HepG2 (cell line): ENCODE measurements around the gene MTURN. TPM values are rescaled to one million over a fixed set of nuclear protein-coding genes. Genes with fewer than 3 reads are reported as not detected.

Source experiments
- ATAC-seq: fragments of 200-7000 bp; cut with Tn5 transposase; 3 replicates; pipeline ENCODE4 v1.9.1; 2020; ENCODE audit warnings: mild to moderate bottlenecking, moderate library complexity
- BruUV-seq: library from RNA; stranded (reverse); fragments of 400-500 nt; replicated peaks from 2 replicates; lab custom pipeline; 2021; lab: Mats Ljungman, UMichigan
- CTCF ChIA-PET: fragments of 300-600 bp; formaldehyde crosslinking; extraction: SDS; loops from one replicate; lab custom pipeline; 2021; ENCODE audit warnings: low total read pairs, inconsistent platforms, low intra/inter-chr PET ratio; lab: Yijun Ruan, JAX
- POLR2A ChIA-PET: fragments of 350-600 bp; sonication (Branson Sonifier 250); formaldehyde crosslinking; loops from one replicate; lab custom pipeline; 2020; ENCODE audit warnings: antibody characterized with exemption, inconsistent platforms; lab: Yijun Ruan, JAX
- DNase-seq: peaks from one replicate; pipeline ENCODE4 v3.0.0-alpha.2; 2015; ENCODE audit warnings: low spot score
- FAIRE-seq: peaks from 3 replicates; lab custom pipeline; 2011; peaks lifted over from hg19 to GRCh38; lab: Jason Lieb, UNC
- H2AFZ ChIP-seq: one replicate; pipeline ENCODE4 v1.6.1; 2011; ENCODE audit warnings: low read length, inconsistent platforms
- H3K27ac ChIP-seq: fragments of 300-600 bp; 3 replicates; pipeline ENCODE4 v1.8.0; 2011; ENCODE audit warnings: mixed run types, mild to moderate bottlenecking, mixed read lengths, low read length, inconsistent platforms; ENCODE audit not compliant: insufficient read depth; ENCODE audit errors: extremely low read length
- H3K27me3 ChIP-seq, 2 experiments: fragments of 200-600 bp in 1 of 2; 2 replicates in 1 of 2; 3 replicates in 1 of 2; pipeline versions ENCODE4 v1.6.0 to v1.8.0; 2011; ENCODE audit warnings: low read length in 2 of 2, mild to moderate bottlenecking in 2 of 2, moderate library complexity in 2 of 2, inconsistent platforms in 1 of 2; ENCODE audit not compliant: insufficient read depth in 2 of 2, control insufficient read depth in 1 of 2
- H3K36me3 ChIP-seq, 2 experiments: fragments of 200-600 bp in 1 of 2; replicated peaks in 1 of 2; 2 replicates in 1 of 2; 3 replicates in 1 of 2; pipeline versions ENCODE4 v1.5.1 to v1.8.0; 2011; ENCODE audit warnings: low read length in 2 of 2, inconsistent platforms in 1 of 2; ENCODE audit not compliant: insufficient read depth in 2 of 2, control insufficient read depth in 1 of 2
- H3K4me1 ChIP-seq: 2 replicates; pipeline ENCODE4 v1.5.1; 2012; ENCODE audit warnings: low read length, inconsistent platforms; ENCODE audit not compliant: insufficient read depth
- H3K4me2 ChIP-seq: 2 replicates; pipeline ENCODE4 v1.6.0; 2011; ENCODE audit warnings: low read depth, low read length, inconsistent platforms
- H3K4me3 ChIP-seq, 3 experiments: fragments of 200-600 bp in 1 of 3; sonication (generic), shearing (Covaris generic) in 1 of 3; replicated peaks in 1 of 3; 2 replicates each; pipeline ENCODE4 v1.5.1; 2011 to 2016; ENCODE audit warnings: low read length in 3 of 3, inconsistent platforms in 2 of 3, low read depth in 2 of 3, mild to moderate bottlenecking in 2 of 3, control low read depth in 1 of 3, mixed read lengths in 1 of 3; ENCODE audit not compliant: insufficient read depth in 1 of 3
- H3K79me2 ChIP-seq: one replicate; pipeline ENCODE4 v1.6.1; 2011; ENCODE audit warnings: low read length, inconsistent platforms; ENCODE audit not compliant: insufficient read depth
- H3K9ac ChIP-seq: 2 replicates; pipeline ENCODE4 v1.6.0; 2011; ENCODE audit warnings: mild to moderate bottlenecking, low read depth, low read length, inconsistent platforms; ENCODE audit not compliant: insufficient read depth
- H3K9me3 ChIP-seq: 2 replicates; pipeline ENCODE4 v1.5.1; 2012; ENCODE audit warnings: mild to moderate bottlenecking, low read length
- H4K20me1 ChIP-seq: 2 replicates; pipeline ENCODE4 v1.6.0; 2011; ENCODE audit warnings: inconsistent platforms, mild to moderate bottlenecking, low read length, moderate library complexity; ENCODE audit not compliant: insufficient read depth
- AKAP8 ChIP-seq: sonication (generic); formaldehyde crosslinking; IDR thresholded peaks from 2 replicates; pipeline ENCODE4 v1.5.1; 2020; ENCODE audit warnings: mild to moderate bottlenecking, missing genetic modification reagents
- ATF7-NPFF ChIP-seq: sonication (generic); formaldehyde crosslinking; IDR thresholded peaks from 2 replicates; pipeline ENCODE4 v1.8.1; 2023; ENCODE audit warnings: mild to moderate bottlenecking, low read depth, missing genetic modification reagents, moderate library complexity
- JUND ChIP-seq: sonication (generic); formaldehyde crosslinking; IDR thresholded peaks from 2 replicates; pipeline ENCODE4 v1.8.0; 2022; ENCODE audit warnings: mild to moderate bottlenecking, missing genetic modification reagents
- NFYB ChIP-seq: sonication (generic); formaldehyde crosslinking; IDR thresholded peaks from 2 replicates; pipeline ENCODE4 v1.4.0; 2020; ENCODE audit warnings: missing genetic modification reagents
- SRSF4 ChIP-seq: fragments of 200-400 bp; formaldehyde crosslinking; IDR thresholded peaks from one replicate; pipeline ENCODE4 v1.6.1; 2018; ENCODE audit warnings: mild to moderate bottlenecking, low read depth, low read length, moderate library complexity; ENCODE audit not compliant: poor library complexity, severe bottlenecking
- ZFP36L2 ChIP-seq: sonication (generic); formaldehyde crosslinking; IDR thresholded peaks from 2 replicates; pipeline ENCODE4 v1.4.0; 2020; ENCODE audit warnings: missing genetic modification reagents
- ZFYVE20 ChIP-seq: sonication (generic); formaldehyde crosslinking; IDR thresholded peaks from 2 replicates; pipeline ENCODE4 v1.8.0; 2023; ENCODE audit warnings: low read depth, mild to moderate bottlenecking, moderate library complexity, missing genetic modification reagents, borderline replicate concordance
- ZNF160 ChIP-seq: sonication (generic); formaldehyde crosslinking; IDR thresholded peaks from 2 replicates; pipeline ENCODE4 v1.8.0; 2022; ENCODE audit warnings: mild to moderate bottlenecking, inconsistent platforms, missing genetic modification reagents
- ZNF205 ChIP-seq: IDR thresholded peaks from 2 replicates; pipeline ENCODE4 v1.6.1; 2018; ENCODE audit warnings: missing biosample characterization, missing genetic modification reagents
- ZNF543 ChIP-seq: sonication (generic); formaldehyde crosslinking; IDR thresholded peaks from 2 replicates; pipeline ENCODE4 v1.4.0; 2020; ENCODE audit warnings: mild to moderate bottlenecking, missing genetic modification reagents
- ZNF674 ChIP-seq: sonication (generic); formaldehyde crosslinking; IDR thresholded peaks from 2 replicates; pipeline ENCODE4 v1.5.0; 2020; ENCODE audit warnings: low read depth, mild to moderate bottlenecking, missing genetic modification reagents
- ZNF773 ChIP-seq: sonication (generic); formaldehyde crosslinking; IDR thresholded peaks from 2 replicates; pipeline ENCODE4 v1.4.0; 2020; ENCODE audit warnings: missing genetic modification reagents, borderline replicate concordance
- ZSCAN22 ChIP-seq: sonication (generic); formaldehyde crosslinking; IDR thresholded peaks from 2 replicates; pipeline ENCODE4 v1.4.0; 2020; ENCODE audit warnings: mild to moderate bottlenecking, missing genetic modification reagents
- WGBS: methylation state at CpG from one replicate; pipeline ENCODE4 v1.1.6; 2017; ENCODE audit warnings: low lambda C conversion rate; 5-methylcytosine and 5-hydroxymethylcytosine counted together
- in situ Hi-C: cut with HindIII; loops from 2 replicates; pipeline ENCODE4 v1.10.0; 2017; ENCODE audit warnings: low pct_unique_long_range_greater_than_20kb; ENCODE audit not compliant: extremely low pct_ligation_motif_present
- intact Hi-C: fragments of 100-400 bp; cut with micrococcal nuclease; formaldehyde crosslinking; loops from one replicate; pipeline ENCODE4 v1.10.0; 2022; ENCODE audit not compliant: unreplicated experiment
- polyA plus RNA-seq, 8 experiments: library from polyadenylated mRNA; depleted of rRNA in 3 of 8; stranded (reverse) in 7 of 8; unstranded in 1 of 8; fragments of >200 nt; fragmentation: Illumina TruSeq in 4 of 8; extraction: Trizol in 4 of 8; gene quantifications; 2 replicates each; pipeline versions ENCODE4 v1.2.1 to v1.2.3, GENCODE V29; 2011 to 2016; ENCODE audit warnings: low read depth in 4 of 8, missing spikeins in 1 of 8, mixed read lengths in 1 of 8; ENCODE audit not compliant: insufficient read depth in 1 of 8
- total RNA-seq, 5 experiments: library from RNA; depleted of rRNA; stranded (reverse); fragments of >200 nt; fragmentation: Illumina TruSeq; extraction: Trizol; gene quantifications; 2 replicates each; pipeline ENCODE4 v1.2.3, GENCODE V29; 2016; ENCODE audit warnings: low read depth in 1 of 5
- TF ChIP-seq, protein P1 (sequence below): sonication (generic); formaldehyde crosslinking; IDR thresholded peaks from 2 replicates; pipeline ENCODE4 v1.5.1; 2020; ENCODE audit warnings: missing genetic modification reagents, mild to moderate bottlenecking, borderline replicate concordance
- TF ChIP-seq, protein P2 (sequence below): sonication (generic); formaldehyde crosslinking; IDR thresholded peaks from 2 replicates; pipeline ENCODE4 v1.4.0; 2020; ENCODE audit warnings: mild to moderate bottlenecking, missing genetic modification reagents
- TF ChIP-seq, protein P3 (sequence below): sonication (generic); formaldehyde crosslinking; IDR thresholded peaks from 2 replicates; pipeline ENCODE4 v1.4.0; 2020; ENCODE audit warnings: missing genetic modification reagents
- TF ChIP-seq, protein P4 (sequence below): sonication (generic); formaldehyde crosslinking; IDR thresholded peaks from 2 replicates; pipeline ENCODE4 v1.4.0; 2020; ENCODE audit warnings: mild to moderate bottlenecking, missing genetic modification reagents, borderline replicate concordance

Gene MTURN
- total and polyA plus RNA-seq, 2 of the 13 experiments (the other 11 are each of a cell fraction or from before 2014, with no cell fraction given), result 5.7 to 7.2 TPM

DNA sequence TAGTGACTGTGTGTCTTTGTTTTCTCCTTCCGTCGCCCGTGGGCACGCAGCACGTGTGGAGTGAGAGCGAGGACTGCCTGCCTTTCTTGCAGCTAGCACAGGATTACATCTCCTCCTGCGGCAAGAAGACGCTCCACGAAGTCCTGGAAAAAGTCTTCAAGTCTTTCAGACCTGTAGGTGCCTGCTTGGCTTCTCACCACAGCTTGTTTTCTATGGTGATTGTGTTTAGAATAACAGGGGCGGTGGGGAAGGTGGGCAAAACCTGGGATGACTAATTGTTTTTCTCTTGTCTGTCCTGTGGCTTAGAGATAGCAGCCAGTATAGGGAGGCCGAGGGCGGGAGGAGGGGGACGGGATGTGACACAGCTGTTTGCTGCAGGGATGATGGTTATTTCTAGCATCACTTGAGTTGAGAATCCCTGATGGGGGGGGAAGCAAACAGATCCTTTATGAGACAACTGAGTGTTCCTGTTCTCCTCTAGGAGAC, 11.4 kb downstream of the MTURN start (continued):
- TF ChIP-seq, protein P1, sequence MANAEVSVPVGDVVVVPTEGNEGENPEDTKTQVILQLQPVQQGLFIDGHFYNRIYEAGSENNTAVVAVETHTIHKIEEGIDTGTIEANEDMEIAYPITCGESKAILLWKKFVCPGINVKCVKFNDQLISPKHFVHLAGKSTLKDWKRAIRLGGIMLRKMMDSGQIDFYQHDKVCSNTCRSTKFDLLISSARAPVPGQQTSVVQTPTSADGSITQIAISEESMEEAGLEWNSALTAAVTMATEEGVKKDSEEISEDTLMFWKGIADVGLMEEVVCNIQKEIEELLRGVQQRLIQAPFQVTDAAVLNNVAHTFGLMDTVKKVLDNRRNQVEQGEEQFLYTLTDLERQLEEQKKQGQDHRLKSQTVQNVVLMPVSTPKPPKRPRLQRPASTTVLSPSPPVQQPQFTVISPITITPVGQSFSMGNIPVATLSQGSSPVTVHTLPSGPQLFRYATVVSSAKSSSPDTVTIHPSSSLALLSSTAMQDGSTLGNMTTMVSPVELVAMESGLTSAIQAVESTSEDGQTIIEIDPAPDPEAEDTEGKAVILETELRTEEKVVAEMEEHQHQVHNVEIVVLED (CRISPR knock-in tag), result no peak
- TF ChIP-seq, all 625 proteins: peak for 0

DNA sequence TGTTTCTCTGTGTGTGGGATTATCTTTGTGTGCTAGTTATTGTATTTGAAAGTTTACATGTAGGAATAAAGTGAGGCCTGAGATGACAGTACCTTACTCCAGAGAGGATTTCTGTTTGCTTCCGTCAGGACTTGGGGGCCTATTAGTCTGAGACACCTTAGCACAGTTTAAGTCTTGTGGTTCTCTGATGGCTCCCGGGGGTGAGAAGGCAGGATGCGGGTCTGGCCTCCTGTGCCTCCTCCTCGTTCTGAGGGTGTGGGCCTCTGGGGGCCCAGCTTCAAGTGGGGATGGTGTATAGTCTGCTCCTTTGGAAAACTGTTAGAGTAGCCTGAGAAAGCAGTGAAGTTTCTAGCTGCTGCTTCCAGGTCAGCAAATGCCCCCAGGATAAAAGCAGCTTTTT, 12.4 kb downstream of the MTURN start:
- Histone ChIP-seq H3K4me3 (no peak overlapping the region), H3K79me2 (no peaks in the 10 kb centered on the region), H3K9me3 (no peaks in the 10 kb centered on the region), H4K20me1 (no peaks in the 10 kb centered on the region), H3K4me2 (no peak overlapping the region), H3K27ac (no peak overlapping the region), H3K9ac (no peak overlapping the region), H3K27me3 (no peaks in the 10 kb centered on the region), H2AFZ (no peak overlapping the region), H3K4me1 (peaks cover 17% of the 10 kb centered on the region), H3K36me3 (0 out of 5 replicates have a peak, but pooled peaks cover 0 to 16% of the 10 kb centered on the region in 2 experiments)
- 95% methylated on average over 2 of the region's 4 CpGs for WGBS
- ChIA-PET POLR2A (no interaction called here), CTCF (no interaction called here)
- DNase-seq (no peak), ATAC-seq (no peak), FAIRE-seq (no peak)
- in situ Hi-C loops, result no loop called here
- intact Hi-C loops, result no loop called here
- no TSS peak for BruUV-seq
- TF ChIP-seq ZNF160 (CRISPR knock-in tag) (no peak), ZNF773 (CRISPR knock-in tag) (no peak), SRSF4 (no peak), ZNF205 (CRISPR knock-in tag) (no peak), ZSCAN22 (no peak), ZNF674 (CRISPR knock-in tag) (no peak), ATF7-NPFF (CRISPR knock-in tag) (no peak), AKAP8 (CRISPR knock-in tag) (no peak), ZNF543 (CRISPR knock-in tag) (no peak), NFYB (CRISPR knock-in tag) (no peak), ZFYVE20 (CRISPR knock-in tag) (no peak), ZFP36L2 (CRISPR knock-in tag) (no peak), JUND (CRISPR knock-in tag) (no peak)
- TF ChIP-seq, protein P2, sequence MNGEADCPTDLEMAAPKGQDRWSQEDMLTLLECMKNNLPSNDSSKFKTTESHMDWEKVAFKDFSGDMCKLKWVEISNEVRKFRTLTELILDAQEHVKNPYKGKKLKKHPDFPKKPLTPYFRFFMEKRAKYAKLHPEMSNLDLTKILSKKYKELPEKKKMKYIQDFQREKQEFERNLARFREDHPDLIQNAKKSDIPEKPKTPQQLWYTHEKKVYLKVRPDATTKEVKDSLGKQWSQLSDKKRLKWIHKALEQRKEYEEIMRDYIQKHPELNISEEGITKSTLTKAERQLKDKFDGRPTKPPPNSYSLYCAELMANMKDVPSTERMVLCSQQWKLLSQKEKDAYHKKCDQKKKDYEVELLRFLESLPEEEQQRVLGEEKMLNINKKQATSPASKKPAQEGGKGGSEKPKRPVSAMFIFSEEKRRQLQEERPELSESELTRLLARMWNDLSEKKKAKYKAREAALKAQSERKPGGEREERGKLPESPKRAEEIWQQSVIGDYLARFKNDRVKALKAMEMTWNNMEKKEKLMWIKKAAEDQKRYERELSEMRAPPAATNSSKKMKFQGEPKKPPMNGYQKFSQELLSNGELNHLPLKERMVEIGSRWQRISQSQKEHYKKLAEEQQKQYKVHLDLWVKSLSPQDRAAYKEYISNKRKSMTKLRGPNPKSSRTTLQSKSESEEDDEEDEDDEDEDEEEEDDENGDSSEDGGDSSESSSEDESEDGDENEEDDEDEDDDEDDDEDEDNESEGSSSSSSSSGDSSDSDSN (CRISPR knock-in tag), result no peak
- TF ChIP-seq, protein P3, sequence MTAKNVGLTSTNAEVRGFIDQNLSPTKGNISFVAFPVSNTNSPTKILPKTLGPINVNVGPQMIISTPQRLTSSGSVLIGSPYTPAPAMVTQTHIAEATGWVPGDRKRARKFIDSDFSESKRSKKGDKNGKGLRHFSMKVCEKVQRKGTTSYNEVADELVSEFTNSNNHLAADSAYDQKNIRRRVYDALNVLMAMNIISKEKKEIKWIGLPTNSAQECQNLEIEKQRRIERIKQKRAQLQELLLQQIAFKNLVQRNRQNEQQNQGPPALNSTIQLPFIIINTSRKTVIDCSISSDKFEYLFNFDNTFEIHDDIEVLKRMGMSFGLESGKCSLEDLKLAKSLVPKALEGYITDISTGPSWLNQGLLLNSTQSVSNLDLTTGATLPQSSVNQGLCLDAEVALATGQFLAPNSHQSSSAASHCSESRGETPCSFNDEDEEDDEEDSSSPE, result no peak
- TF ChIP-seq, protein P4, sequence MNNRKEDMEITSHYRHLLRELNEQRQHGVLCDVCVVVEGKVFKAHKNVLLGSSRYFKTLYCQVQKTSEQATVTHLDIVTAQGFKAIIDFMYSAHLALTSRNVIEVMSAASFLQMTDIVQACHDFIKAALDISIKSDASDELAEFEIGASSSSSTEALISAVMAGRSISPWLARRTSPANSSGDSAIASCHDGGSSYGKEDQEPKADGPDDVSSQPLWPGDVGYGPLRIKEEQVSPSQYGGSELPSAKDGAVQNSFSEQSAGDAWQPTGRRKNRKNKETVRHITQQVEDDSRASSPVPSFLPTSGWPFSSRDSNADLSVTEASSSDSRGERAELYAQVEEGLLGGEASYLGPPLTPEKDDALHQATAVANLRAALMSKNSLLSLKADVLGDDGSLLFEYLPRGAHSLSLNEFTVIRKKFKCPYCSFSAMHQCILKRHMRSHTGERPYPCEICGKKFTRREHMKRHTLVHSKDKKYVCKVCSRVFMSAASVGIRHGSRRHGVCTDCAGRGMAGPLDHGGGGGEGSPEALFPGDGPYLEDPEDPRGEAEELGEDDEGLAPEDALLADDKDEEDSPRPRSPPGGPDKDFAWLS (CRISPR knock-in tag), result no peak
